NCI-H1436 (cell line): ENCODE data around the gene NCOA6.
A peak's percentile ranks its signal among the peaks of the same experiment; 100 is the strongest.

Source experiments
- DNase-seq: peaks from one replicate; lab custom pipeline; 2025; lab: John Stamatoyannopoulos, UW

NCOA6 gene

DNA sequence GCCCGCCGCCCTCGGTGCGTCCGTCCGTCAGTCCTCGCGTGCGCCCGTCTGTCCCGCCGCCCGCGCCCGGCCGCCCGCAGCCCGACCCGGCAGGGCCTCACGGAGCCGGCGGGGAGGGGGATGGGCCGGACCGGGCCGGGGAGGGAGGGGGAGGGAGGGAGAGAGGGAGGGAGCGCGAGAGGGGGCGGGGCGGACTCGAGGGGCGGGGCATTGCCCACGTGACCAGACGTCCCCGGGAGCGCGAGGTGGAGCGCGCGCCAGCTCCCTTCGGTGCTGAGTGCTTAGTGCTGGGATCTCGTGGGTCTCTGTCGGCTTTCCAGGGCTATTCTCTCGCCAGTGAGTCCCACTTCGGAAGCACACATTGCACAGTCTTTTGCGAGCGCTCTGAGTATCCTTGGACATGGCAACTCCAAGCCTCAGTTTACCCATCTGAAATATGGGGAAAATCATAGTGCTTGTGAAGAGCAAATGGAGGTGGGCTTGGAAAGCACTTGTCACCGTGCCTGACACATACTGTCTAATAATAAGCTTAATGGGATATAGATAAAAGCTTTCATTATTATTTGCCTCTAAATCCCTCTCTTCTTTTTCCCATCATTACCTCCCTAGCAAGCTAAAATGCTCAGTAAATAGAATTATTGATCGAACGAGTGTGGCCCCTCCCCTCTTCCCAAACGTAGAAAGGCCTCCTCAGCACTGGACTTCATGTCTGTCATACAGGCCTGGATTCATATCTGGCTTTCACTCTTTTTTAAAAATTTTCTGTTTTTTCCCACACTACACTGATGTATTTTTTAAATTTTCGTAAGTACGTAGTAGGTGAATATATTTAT is at the start of gene NCOA6:
TSS of gene NCOA6 (minus strand) at position 122 of the 833 bp plus-strand sequence. CDS start 43,296 bp downstream, outside the sequence.
- peak; percentile 70 for DNase-seq

DNA sequence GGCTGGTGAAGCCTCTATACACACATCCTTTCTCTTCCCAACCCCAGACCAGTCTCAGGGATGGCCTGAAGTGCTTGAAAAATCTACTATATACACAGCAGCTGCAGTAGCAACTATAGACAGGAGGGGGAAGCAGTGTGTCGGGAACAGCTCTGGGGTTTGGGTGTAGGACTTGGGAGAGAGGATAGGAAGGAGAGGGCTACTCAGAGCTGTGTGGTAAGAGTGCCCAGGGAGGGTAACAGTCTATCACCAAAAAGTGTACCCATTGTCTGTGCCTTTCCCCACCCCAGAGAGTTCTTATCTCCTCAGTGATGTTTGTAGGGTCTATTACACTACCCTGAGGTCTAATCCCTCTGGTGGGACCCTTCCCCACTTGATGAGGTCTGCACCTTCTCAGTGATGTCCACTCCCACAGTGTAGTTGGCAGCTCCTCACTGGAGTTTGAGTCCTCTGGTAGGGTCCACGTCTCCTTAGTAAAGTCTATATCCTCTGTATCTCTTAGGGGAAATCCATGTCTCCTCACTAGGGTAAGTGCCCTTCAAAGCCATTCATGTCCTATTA is 48.7 kb upstream of the NCOA6 start:
- DNase-seq: peak; percentile 68

DNA sequence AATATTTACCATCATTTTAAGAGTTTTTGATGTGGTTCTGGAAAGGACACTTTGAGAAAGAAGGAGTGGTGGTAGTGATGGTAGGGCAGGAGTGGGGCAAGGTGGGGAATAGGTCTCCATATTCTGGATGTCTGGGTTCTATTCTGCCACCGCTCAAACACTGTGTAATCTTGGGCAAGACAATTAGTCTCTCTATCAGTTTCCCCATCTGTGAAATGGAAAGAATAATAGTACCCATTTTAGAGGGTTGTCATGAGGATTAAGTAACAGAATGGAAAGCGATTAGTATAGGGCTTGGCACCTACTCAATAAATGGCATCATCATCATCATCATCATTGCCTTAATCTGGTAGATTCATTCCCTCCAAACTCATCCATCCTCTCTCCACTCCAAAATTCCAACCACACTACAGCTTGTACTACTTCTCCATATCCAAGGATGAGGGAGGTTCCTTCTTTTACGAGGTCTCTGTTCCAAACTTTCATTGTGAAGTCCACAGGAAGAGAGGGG is 48.2 kb upstream of the NCOA6 start:
- no peak for DNase-seq

DNA sequence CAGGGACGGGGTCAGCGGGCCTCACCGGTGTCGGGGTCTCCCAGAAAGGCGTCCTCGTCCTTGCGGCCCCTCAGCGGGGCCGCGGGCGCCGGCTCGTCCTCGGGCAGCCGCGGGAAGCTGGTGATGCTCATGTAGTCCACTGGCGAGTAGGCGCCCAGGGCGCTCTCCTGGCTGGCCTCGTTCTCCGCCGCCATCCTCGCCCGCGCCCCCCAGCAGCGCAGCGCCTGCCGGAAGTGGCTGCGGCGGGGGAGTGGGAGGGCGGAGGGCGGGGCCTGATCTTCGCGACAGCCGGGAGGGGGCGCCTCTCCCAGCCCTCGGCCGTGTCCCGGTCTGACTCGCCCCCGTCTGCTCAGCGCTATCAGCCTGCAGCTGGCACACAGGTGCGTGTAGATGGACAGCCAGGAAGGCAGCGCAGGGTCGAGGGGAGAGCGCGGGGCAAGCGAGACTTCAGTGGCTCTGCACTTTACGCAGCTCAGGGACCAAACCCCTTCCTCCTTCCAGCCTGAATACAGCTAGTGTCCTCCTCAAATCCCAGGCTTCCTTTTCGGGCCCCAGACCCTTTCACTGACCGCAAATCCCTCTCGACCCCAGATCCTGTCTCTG is 47.3 kb upstream of the NCOA6 start, which contains the start of gene GGT7:
TSS of gene GGT7 (minus strand) at position 235 of the 603 bp plus-strand sequence. CDS start at position 194, 41 bp downstream.
- peak; percentile 72 for DNase-seq

DNA sequence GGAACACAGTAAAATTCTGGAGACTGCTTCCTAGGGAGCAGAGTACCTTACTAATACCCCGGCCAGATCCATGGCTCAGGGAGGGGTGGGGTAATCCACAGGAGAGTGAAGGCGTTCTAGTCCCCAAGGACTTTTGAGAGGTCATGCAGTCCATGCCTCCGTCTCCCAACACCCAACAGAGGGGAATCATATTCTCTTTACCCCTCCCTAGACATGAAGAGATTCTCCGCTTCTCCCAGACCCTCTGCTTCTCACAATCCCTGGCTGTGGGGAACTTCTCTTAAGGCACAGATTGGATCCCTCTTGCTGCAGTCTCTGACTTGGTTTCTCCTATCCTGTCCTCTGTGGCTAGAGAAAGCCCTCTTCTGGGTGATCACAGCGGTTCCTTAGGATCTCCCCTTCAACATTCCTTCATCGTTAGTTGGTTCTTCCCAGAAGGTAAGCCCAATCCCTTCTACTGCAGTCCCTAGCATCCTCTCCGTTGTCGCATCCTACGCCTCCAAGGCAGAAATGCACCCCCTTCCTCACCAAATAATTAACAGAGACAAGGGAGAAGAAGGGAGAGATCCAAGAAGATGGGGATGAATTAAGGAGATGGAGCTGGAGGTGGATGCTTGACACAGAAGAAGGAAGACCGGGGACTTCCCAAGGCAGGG is 46.6 kb upstream of the NCOA6 start:
- no peak for DNase-seq

DNA sequence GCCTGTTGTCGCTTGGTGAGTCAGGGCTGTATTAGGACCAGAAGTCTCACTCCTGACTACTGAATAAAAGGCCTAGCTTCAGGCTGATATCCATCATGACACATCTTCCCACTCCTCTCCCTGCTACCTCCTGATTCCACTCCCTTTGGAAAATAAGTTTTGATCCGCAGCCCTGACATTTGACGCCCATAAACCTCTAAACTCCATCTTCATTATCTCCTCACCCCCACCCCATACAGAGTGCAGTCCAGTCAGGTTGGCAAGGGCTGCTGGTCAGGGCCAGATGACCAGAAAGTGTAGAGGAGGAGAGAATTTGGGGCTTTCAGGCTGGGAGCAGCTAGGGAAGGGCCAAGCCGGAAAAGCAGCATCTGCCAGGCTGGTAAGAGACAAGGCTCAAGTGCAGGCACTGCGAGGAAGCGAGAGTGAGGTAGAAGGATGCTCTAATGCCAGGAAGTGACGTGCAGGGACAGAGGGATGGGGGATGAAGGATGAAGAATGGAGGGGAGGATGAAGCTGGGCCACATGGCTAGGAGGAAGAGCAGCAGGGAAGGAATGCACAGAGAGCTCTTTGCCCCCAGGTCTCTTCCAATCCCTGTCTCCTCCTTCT is 46.0 kb upstream of the NCOA6 start:
- no peak for DNase-seq

DNA sequence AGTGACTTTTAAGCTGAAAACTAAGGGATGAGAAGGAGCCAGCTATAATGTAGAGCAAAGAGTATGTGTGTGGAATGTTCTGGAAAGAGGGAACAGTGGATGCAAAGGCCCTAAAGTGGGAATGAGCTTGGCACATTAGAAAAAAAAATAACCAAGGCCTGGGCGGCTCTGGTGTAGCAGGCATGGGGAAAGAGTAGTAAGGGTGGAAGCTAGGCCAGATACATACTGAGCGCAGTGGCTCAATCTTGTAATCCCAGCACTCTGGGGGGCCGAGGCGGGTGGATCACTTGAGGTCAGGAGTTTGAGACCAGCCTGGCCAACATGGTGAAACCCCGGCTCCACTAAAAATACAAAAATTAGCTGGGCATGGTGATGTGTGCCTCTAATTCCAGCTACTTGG is 38.8 kb upstream of the NCOA6 start:
- DNase-seq: no peak

DNA sequence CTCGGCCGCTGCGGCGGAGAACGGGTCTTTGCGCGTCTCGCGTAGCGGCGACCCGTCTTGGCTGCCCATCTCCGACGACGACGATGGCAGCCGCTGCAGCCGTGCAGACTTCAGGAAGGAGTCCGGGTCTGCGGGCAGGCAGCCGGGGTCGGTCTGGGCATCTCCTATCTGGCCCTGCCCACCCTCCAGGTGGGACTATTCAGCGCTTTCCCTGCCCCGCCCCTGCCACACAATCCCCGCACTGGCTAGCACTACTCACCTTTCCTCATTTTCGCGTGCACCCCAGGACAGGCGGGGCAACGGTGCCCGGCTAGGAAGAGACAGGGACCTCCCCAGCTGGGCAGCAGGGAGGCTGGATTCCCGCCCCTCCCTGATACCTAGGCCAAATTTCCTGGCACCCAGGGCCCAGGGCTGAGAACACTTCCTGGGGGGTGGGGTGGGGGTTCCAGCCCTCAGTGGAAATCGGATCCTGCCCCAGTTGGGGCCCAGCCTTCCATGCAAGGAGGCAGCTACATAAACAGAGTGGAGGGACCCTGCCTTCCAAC is 38.0 kb upstream of the NCOA6 start:
- DNase-seq: no peak

DNA sequence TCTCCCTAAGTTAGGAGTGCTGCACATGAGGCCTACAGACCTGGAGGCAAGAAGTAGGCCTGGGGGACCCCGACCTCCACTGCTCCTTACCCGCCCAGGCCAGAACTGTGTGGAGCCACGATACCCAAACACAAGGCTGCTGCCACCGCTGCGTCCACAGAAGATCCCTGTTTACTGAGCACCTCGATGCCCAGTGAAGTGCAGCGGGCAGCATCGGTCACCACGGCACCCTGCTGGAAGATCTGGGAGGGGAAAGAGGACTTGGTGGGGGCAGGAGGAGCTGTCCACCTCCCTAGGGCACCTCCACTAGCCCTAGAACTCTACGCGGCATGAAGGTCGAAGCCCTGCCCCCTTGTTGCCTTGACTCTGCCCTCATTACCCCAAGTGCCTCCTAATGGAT is 37.3 kb upstream of the NCOA6 start:
- DNase-seq: no peak

DNA sequence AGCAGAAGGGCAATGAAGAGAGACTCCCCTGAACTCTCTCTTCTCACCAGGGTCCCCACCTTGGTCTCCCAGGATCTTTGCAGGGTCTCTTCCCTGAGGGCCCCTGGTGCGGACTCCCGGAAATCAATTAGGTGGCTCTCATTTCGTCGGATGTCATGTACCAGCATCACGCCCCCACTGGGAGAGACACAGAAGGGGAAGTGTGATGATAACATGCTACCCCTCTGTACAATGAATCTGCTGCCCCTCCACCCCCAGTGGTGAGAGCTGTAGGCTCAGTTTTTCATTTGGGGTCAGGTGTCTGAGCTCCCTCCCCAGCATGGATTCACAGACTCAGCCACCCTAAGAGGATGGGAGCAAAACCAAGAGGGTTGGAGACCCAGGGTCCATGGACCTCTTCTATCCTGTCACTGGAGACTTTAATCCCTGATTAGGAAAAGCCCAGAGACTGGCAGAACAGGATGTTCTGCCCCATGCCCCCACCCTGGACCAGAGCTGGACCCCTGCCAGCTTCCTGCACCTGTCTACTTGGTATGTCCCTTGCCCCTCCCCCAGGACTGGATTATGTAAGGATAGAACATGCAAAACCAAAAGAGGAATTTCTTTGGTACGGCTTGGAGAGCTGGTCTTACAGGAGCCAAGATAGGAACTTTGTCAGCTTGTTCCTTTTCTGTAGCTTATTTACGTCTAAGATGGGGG is 36.1 kb upstream of the NCOA6 start:
- no peak for DNase-seq

DNA sequence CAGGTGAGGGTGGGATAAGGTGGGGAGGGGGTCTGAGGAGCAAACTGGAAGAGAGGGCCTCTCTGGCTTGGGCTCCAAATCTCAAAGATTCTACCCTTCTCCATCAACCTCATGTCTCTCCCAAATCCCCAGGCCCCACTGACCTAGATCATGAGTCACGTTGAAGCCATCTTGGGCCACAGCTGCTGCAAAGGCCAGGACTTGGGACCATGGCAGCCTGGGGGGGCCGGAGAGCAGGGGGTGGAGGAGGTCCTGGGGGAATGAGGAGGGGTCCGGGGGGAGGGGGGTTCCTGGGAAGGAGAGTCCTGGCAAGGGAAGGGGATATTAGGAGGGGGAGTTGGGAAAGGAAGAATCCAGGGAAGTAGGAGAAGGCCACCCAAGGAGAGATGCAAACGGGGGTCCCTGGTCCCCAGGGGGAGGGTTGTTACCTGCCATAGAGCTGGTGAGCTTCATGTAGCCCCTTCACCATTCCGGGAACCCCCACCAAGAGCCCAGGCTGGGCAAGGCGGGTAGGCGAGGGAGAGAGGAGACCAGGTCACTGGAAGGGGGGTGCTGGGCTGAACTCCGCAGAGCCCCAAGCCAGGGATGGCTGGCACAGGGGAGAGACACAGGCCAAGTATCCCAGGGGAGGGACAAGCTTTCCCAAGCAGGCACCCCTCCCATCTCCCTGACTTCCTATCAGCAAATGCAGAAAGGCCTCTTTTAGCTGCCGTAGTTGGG is 34.5 kb upstream of the NCOA6 start:
- DNase-seq: no peak

DNA sequence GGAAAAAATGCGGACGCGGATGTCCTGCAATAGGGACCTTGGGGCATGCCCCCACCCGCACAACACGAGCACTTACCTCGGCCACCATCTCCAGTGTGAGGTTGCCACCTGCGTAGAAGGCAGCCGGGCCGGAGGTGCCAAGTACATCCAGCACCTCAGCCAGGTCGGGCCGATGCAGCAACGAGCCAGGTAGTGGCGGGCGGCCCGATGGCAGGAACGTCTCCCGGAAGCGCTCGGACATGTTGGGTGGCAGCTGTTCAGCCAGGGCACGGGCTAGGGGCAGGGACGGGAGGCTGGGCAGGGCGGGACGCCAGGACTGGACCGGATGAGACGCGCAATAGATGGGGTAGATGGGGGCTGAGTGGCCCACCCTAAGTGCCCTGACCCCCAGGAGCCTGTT is 33.9 kb upstream of the NCOA6 start:
- DNase-seq: no peak

DNA sequence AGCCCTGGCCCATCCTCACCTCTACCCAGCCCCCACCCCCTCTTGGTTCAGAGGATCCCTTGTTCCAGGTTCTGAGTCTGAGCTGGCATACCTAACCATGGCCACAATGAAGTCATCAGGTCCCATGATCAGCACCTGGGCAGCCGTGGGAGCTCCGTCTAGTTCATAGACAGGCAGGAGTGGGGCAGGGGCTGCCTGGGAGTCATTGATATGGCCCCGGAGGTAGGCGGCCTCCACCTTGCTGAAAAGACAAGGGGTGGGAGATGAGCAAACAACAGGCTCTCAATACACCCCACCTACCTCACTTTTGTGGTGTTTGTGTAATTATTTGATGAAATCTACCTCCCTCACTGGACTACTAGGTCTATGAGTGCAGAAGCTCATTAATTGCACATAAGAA is 26.8 kb upstream of the NCOA6 start:
- DNase-seq: no peak

DNA sequence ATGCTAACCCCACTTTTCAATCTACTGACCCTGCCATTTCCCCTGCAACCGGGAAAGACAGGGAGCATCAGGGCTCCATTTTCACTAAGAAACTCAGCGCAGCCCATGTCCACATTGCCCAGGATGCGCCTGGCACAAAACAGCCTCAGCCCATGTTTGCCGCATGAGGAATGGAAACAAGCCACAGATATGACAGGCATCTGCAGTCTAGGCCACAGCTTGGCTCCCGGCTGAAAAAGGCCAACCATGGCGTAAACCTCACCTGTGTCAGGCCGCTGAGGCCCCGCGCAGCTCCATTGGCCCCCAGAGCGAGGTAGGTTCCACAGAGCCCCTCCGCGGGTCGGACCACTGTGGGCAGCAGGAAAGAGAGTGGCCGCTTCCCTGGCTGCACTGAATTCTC is 25.5 kb upstream of the NCOA6 start:
- DNase-seq: no peak

DNA sequence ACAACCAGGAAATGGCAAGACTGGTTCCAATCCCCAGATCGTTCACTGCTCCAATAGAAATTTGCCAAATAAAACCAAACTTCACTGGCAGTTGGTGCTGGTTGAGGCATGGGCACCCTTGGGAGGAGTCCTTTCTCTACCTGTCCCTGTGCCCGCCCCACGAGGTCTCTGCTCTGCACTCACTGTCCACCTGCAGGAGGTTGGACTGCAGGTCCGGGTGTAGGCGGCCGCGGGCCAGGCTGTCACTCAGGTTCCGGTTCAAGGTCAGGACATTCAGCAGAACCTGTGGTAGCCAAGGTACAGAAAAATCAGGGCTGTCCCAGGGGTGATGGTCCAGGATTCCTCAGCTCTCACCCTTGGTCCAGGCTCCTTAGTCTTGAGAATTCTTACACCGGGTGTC is 24.3 kb upstream of the NCOA6 start:
- no peak for DNase-seq

DNA sequence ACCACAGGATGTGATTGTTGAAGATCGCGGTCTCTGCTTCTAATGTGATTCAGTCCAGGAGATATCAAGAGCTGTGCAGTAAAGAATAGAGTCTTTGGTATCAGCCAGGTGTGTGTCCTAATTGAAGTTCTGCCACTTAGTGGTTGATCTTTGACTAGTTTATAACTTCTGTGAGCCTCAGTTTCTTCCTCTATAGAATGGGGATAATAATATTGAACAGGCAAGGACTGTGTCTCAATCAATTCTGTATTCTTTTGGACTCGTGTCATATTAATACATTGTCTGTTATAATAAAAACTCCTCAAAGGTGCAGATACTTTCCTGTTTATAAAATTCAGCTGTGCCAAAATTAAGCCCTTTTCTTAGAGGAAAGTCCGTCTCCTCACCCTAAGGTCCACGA is 23.1 kb upstream of the NCOA6 start:
- DNase-seq: no peak

DNA sequence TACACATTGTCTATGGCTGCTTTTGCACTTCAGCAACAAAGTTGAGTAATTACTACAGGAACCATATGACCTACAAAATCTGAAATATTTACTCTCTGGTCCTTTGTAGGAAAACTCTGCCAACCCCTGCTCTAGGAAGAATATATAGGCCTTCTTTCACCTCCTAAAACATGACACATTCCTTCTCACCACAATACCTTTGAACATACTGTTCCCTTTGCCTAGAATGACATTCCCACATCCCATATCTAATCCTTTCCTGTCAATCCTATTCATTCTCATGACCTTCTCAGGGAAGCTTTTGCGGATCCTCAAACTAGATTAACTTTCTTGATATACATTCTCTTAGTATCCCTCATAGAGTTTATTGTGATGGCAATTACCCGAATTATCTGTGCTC is 18.0 kb upstream of the NCOA6 start:
- DNase-seq: no peak

DNA sequence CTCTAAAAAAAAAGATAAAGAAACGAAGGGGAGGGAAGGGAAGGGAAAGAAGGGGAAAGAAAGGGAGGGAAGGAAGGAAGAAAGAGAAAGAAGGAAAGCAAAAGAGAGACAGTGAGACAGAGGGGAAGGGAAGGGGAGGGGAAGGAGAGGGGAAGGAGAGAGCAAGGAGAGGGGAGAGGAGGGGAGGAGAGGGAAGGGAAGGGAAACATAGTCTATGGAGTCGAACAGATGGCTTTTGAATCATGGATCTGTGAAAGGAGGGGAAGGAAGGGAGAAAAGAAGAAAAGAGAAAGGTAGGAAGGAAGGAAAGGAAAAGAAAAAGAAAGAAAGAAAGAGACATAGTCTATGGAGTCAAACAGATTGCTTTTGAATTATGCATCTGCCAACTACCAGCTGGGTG is 16.7 kb upstream of the NCOA6 start:
- DNase-seq: no peak

DNA sequence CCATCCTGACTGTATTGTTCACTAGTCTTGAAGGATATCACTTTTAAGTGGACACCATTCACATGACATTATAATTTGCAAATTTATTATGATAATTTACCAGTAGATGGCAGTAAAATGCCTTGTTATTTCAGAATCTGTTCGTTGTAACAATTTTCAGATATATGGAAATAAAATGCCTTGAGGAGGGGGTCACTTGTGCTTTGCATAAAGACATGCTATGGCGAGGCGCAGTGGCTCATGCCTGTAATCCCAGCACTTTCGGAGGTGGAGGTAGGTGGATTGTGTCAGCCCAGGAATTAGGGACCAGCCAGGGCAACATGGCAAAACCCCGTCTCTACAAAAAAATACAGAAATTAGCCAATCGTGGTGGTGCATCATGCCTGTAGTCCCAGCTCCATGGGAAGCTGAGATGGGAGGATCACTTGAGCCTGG is 9.0 kb upstream of the NCOA6 start:
- DNase-seq: peak; percentile 28

DNA sequence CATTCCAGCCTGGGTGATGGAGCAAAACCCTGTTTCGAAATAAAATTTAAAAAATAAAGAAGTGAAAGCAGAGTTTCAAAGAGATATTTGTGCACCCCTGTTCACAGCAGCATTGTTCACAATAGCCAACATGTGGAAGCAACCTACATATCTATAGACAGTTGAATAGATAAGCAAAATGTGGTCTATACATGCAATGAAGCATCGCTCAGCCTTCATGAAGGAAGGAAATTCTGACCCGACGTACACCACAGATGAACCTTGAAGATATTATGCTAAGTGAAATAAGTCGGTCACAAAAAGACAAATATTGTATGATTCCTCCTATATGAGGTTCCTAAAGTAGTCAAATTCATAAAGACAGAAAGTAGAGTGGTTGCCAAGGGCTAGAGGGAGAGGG is 6.5 kb upstream of the NCOA6 start:
- DNase-seq: no peak
